Common myeloid progenitor, CD34-positive (primary cell): Measurements from ENCODE around the gene ZNF146.
"Not testable (repeated sequence)": the region's sequence is repeated elsewhere in the genome, so short reads cannot be mapped to it uniquely, and the experiment has no call there.

Source experiments
- CTCF ChIA-PET: fragments of 350-600 bp; sonication (Branson Sonifier 250); formaldehyde crosslinking; loops from one replicate; lab custom pipeline; 2021; ENCODE audit warnings: antibody characterized with exemption; lab: Charles Lee
- POLR2A ChIA-PET: fragments of 350-600 bp; sonication (Branson Sonifier 250); formaldehyde crosslinking; loops from one replicate; lab custom pipeline; 2021; ENCODE audit warnings: antibody characterized with exemption; lab: Charles Lee
- DNase-seq, 3 donors: peaks; one replicate each; pipeline versions ENCODE4 v3.0.0 to v3.0.0-alpha.2; 2013
- H3K27ac ChIP-seq, 2 experiments: 1 replicate in 1 of 2; 2 replicates in 1 of 2; pipeline ENCODE4 v1.7.0; 2013; ENCODE audit warnings: inconsistent platforms in 2 of 2, low read length in 2 of 2, mild to moderate bottlenecking in 2 of 2, low read depth in 1 of 2, moderate library complexity in 1 of 2; ENCODE audit not compliant: severe bottlenecking in 2 of 2, insufficient read depth in 1 of 2, poor library complexity in 1 of 2
- H3K27me3 ChIP-seq, 5 experiments: replicated peaks in 2 of 5; 1 replicate in 3 of 5; 2 replicates in 2 of 5; pipeline versions ENCODE4 v1.6.1 to v1.7.0; 2013; ENCODE audit warnings: low read length in 4 of 5, mild to moderate bottlenecking in 2 of 5, moderate library complexity in 2 of 5, inconsistent platforms in 1 of 5; ENCODE audit not compliant: insufficient read depth in 5 of 5, control insufficient read depth in 4 of 5
- H3K36me3 ChIP-seq, 4 experiments: 1 replicate in 2 of 4; 2 replicates in 2 of 4; pipeline versions ENCODE4 v1.6.1 to v1.7.0; 2013; ENCODE audit warnings: low read length in 3 of 4, control low read depth in 1 of 4, mild to moderate bottlenecking in 1 of 4; ENCODE audit not compliant: control insufficient read depth in 4 of 4, insufficient read depth in 4 of 4
- H3K4me1 ChIP-seq, 4 experiments: 1 replicate in 3 of 4; 2 replicates in 1 of 4; pipeline versions ENCODE4 v1.6.1 to v1.7.1; 2013; ENCODE audit warnings: low read length in 3 of 4, mild to moderate bottlenecking in 3 of 4, control low read depth in 1 of 4, inconsistent platforms in 1 of 4, moderate library complexity in 1 of 4; ENCODE audit not compliant: control insufficient read depth in 4 of 4, insufficient read depth in 4 of 4; ENCODE audit errors: control extremely low read depth in 1 of 4
- H3K4me3 ChIP-seq, 7 experiments: 1 replicate in 4 of 7; 2 replicates in 3 of 7; pipeline versions ENCODE4 v1.5.1 to v1.7.0; 2013; ENCODE audit warnings: mild to moderate bottlenecking in 7 of 7, low read length in 6 of 7, moderate library complexity in 6 of 7, inconsistent platforms in 2 of 7, low read depth in 2 of 7, control low read depth in 1 of 7; ENCODE audit not compliant: insufficient read depth in 4 of 7, control insufficient read depth in 1 of 7; ENCODE audit errors: extremely low read depth in 1 of 7
- H3K9me3 ChIP-seq, 5 experiments: 1 replicate in 4 of 5; 2 replicates in 1 of 5; pipeline versions ENCODE4 v1.6.1 to v1.7.1; 2013; ENCODE audit warnings: low read length in 4 of 5, mild to moderate bottlenecking in 2 of 5, inconsistent platforms in 1 of 5, low read depth in 1 of 5, moderate library complexity in 1 of 5; ENCODE audit not compliant: control insufficient read depth in 4 of 5, insufficient read depth in 2 of 5; ENCODE audit errors: control extremely low read depth in 1 of 5
- WGBS: methylation state at CpG from one replicate; pipeline ENCODE4 v1.1.5; 2013; ENCODE audit not compliant: insufficient coverage; 5-methylcytosine and 5-hydroxymethylcytosine counted together

ZNF146 gene

DNA sequence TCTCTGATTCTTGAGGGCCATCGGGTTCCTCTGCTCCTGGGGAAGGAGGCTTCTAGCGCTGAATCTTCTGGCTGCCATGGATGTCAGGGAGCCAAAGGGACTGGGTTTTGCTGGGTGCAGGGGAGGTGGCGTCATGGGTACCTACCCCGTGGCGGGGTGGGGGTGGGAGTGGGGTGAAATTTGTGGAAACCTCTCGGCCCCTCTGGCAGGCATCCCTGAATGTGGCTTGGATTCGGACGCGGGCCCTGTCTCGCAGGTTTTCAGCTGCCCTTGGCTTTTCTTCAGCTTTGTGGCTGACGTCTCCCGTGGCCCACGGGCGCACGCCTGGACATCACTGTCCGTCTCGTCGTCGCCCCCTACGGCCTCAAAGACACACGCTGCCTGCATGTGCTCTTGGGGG, 53.2 kb downstream of the ZNF146 start:
- H3K4me3 ChIP-seq, H3K27me3 ChIP-seq, CTCF ChIA-PET, H3K4me1 ChIP-seq, DNase-seq, H3K36me3 ChIP-seq, POLR2A ChIA-PET, H3K27ac ChIP-seq: not testable (repeated sequence)
- H3K9me3 ChIP-seq = peaks cover 0 to 37% (median 27%) of the 10 kb centered on the region in 5 experiments
- WGBS = 98% methylated on average over 10 of the region's 21 CpGs

DNA sequence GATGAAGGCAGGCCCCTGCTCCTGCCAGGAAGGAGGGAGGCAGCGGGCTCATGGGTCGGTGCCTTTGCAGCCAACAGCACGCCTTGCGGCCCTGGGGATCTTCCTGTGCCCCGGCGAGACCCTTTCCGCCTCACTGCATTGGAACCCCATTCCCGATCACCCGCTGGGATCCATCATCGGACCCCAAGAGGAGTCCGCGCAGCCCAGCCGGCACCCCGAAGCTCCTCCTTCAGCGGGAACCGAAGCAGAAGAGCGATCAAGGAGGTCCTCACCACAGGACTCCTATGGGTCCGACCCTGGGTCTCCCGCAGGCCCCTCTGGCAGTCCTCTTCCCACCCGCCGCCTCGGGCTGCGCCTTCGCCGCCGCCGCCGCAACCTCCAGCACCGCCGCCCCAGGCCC, 53.7 kb downstream of the ZNF146 start:
- H3K36me3 ChIP-seq, H3K4me1 ChIP-seq, H3K4me3 ChIP-seq, CTCF ChIA-PET, POLR2A ChIA-PET, H3K27ac ChIP-seq, H3K27me3 ChIP-seq, DNase-seq: not testable (repeated sequence)
- WGBS = no CpG with 5 or more reads among the region's 30 CpGs
- peaks cover 0 to 34% (median 25%) of the 10 kb centered on the region in 5 experiments for H3K9me3 ChIP-seq

GRCh38 chr19:36269295-36269694, 54.4 kb downstream of the ZNF146 start:
- CTCF ChIA-PET, DNase-seq: not testable (repeated sequence)

More at GRCh38 chr19:36269295-36269694, 54.4 kb downstream of the ZNF146 start:
- WGBS = no CpG with 5 or more reads among the region's 29 CpGs
- H3K27me3 ChIP-seq, H3K4me1 ChIP-seq, H3K36me3 ChIP-seq, H3K27ac ChIP-seq, POLR2A ChIA-PET, H3K4me3 ChIP-seq: not testable (repeated sequence)
- peaks cover 0 to 32% (median 21%) of the 10 kb centered on the region in 5 experiments for H3K9me3 ChIP-seq
